NT2/D1 (cell line): ENCODE results near the gene ARSB.

ENCODE experiments used
- SUZ12 ChIP-seq: IDR thresholded peaks from 2 replicates; pipeline ENCODE4 v1.6.1; 2011; ENCODE audit not compliant: insufficient read length, insufficient read depth; ENCODE audit errors: extremely low read depth
- YY1 ChIP-seq: IDR thresholded peaks from 2 replicates; pipeline ENCODE4 v1.6.1; 2011; ENCODE audit not compliant: insufficient read length, insufficient read depth
- ZNF274 ChIP-seq: IDR thresholded peaks from 2 replicates; pipeline ENCODE4 v1.6.1; 2011; ENCODE audit warnings: mild to moderate bottlenecking, low read depth, low read length

DNA sequence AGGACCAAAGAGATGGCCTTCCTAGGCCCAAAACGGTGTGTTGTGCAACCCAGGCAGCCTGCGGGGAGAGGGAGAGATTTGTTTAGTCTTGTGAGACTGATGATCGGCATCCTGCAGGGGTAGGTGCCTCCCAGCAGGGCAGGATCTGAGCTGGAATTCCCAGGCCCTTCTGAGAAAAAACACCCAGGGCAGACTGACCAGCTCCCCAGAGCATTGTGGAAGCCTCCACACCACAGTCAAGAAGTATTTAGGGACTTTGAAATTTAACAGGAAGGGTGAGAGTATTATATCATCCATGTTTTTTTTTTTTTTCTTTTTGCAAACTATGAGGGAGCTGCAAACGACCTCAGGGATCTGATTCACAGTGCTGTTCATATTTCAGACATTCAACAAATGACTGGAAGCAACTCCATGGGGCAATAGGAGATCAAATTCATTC, 232.0 kb downstream of the ARSB start:
- TF ChIP-seq ZNF274 (no peak), YY1 (no peak), SUZ12 (no peak)
